Left ventricle myocardium inferior (tissue), 1 donor: ENCODE measurements around the gene HMGA1. TPM values are rescaled to one million over a fixed set of nuclear protein-coding genes. Genes with fewer than 3 reads are reported as not detected.

Experiments used
- DNase-seq: peaks from one replicate; pipeline ENCODE4 v3.0.0-alpha.2; 2020
- H3K27ac ChIP-seq: fragments of 200-600 bp; replicated peaks from 2 replicates; pipeline ENCODE4 v1.8.0; 2021
- H3K27me3 ChIP-seq: fragments of 200-600 bp; 2 replicates; pipeline ENCODE4 v1.8.0; 2021; ENCODE audit warnings: low read depth
- H3K36me3 ChIP-seq: fragments of 200-600 bp; 2 replicates; pipeline ENCODE4 v1.8.0; 2021
- H3K4me1 ChIP-seq: fragments of 200-600 bp; 2 replicates; pipeline ENCODE4 v1.8.0; 2021
- H3K4me3 ChIP-seq: fragments of 200-600 bp; 2 replicates; pipeline ENCODE4 v1.8.0; 2021; ENCODE audit warnings: mild to moderate bottlenecking, moderate library complexity
- H3K9me3 ChIP-seq: fragments of 200-600 bp; replicated peaks from 2 replicates; pipeline ENCODE4 v1.8.0; 2021
- CTCF ChIP-seq: fragments of 200-600 bp; IDR thresholded peaks from 2 replicates; pipeline ENCODE4 v1.8.0; 2021; ENCODE audit warnings: antibody characterized with exemption, mild to moderate bottlenecking, borderline replicate concordance
- intact Hi-C: fragments of 100-400 bp; cut with micrococcal nuclease; formaldehyde crosslinking; loops from one replicate; pipeline ENCODE4 v1.11.0; 2022
- total RNA-seq: library from RNA; stranded (reverse); fragmentation: NEBNext Ultra II Directional; extraction: Animal tissue kit (Norgen Biotek cat#: 25700); gene quantifications from one replicate; pipeline ENCODE4 v1.2.1, GENCODE V29; 2021
- donor health status: DM: no; HTN: yes; CAD: no; lungs with severe emphysema.

Gene HMGA1
- total RNA-seq, 1 donor from 2014 or later = 46.7 TPM

GRCh38 chr6:34204693-34205092, 32.0 kb upstream of the HMGA1 start:
- Histone ChIP-seq H3K4me1 (no peaks in the 10 kb centered on the region), H3K27me3 (no peaks in the 10 kb centered on the region), H3K36me3 (no peaks in the 10 kb centered on the region), H3K27ac (no peak overlapping the region), H3K4me3 (no peak overlapping the region), H3K9me3 (no peaks in the 10 kb centered on the region)
- no peak for DNase-seq
- no peak for TF ChIP-seq CTCF
- intact Hi-C loops = no loop called here

- no peak overlapping the region for H3K27ac ChIP-seq
- DNase-seq = no peak
These were observed 31.2 kb upstream of the HMGA1 start for GRCh38 chr6:34205466-34205865.

GRCh38 chr6:34205916-34206315, 30.8 kb upstream of the HMGA1 start:
- Histone ChIP-seq H3K27ac (no peak overlapping the region), H3K36me3 (no peaks in the 10 kb centered on the region), H3K9me3 (no peaks in the 10 kb centered on the region), H3K4me3 (no peak overlapping the region), H3K4me1 (no peaks in the 10 kb centered on the region), H3K27me3 (no peaks in the 10 kb centered on the region)
- TF ChIP-seq CTCF = no peak
- intact Hi-C loops = no loop called here
- DNase-seq = no peak

More at GRCh38 chr6:34205466-34205865, 31.2 kb upstream of the HMGA1 start:
- intact Hi-C loops = no loop called here
- no peaks in the 10 kb centered on the region for H3K27me3 ChIP-seq
- no peaks in the 10 kb centered on the region for H3K4me1 ChIP-seq
- no peaks in the 10 kb centered on the region for H3K9me3 ChIP-seq
- no peak for TF ChIP-seq CTCF
- no peaks in the 10 kb centered on the region for H3K36me3 ChIP-seq
- no peak overlapping the region for H3K4me3 ChIP-seq

GRCh38 chr6:34206726-34207125, 29.9 kb upstream of the HMGA1 start:
- no peaks in the 10 kb centered on the region for H3K27me3 ChIP-seq
- DNase-seq = no peak
- no peak overlapping the region for H3K27ac ChIP-seq
- no peaks in the 10 kb centered on the region for H3K36me3 ChIP-seq
- H3K9me3 ChIP-seq = no peaks in the 10 kb centered on the region
- H3K4me1 ChIP-seq = no peaks in the 10 kb centered on the region
- intact Hi-C loops = no loop called here
- no peak for TF ChIP-seq CTCF
- H3K4me3 ChIP-seq = no peak overlapping the region

GRCh38 chr6:34207695-34208443, 28.8 kb upstream of the HMGA1 start:
- TF ChIP-seq CTCF = no peak
- Histone ChIP-seq H3K36me3 (no peaks in the 10 kb centered on the region), H3K27me3 (no peaks in the 10 kb centered on the region), H3K27ac (no peak overlapping the region), H3K4me3 (no peak overlapping the region), H3K9me3 (no peaks in the 10 kb centered on the region), H3K4me1 (no peaks in the 10 kb centered on the region)
- no peak for DNase-seq
- intact Hi-C loops = no loop called here
